Stimulated activated CD4-positive, alpha-beta T cell treated with anti-CD3 and anti-CD28 coated beads, Interleukin-15, amount 100 ng/mL, for 24 hours (primary cell): Measurements from ENCODE around the gene PLA2G7.
"Not testable (repeated sequence)": the region's sequence is repeated elsewhere in the genome, so short reads cannot be mapped to it uniquely, and the experiment has no call there.

ENCODE experiments used
- DNase-seq: peaks from one replicate; pipeline ENCODE4 v3.0.0-alpha.2; 2020

Gene PLA2G7

DNA sequence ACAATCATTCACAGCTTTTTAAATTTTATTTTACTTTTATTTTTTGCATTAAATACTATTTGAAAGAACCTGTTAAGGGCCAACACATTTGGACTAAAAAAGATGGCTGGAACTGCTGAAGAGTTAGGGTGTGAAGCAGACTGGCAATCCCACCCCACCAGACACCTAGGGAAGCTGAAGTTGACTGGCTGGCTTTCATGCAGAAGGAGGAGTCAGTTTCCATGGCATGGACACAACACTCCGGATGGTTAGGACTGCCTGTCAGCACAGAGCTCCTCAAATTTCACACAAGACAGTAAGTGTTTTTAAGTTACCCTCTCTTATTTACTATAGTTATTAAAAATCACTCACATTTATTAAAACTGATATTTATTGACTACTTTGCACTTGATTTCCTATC, 11.5 kb upstream of the PLA2G7 start, which contains the start of gene ANKRD66:
TSS of gene ANKRD66 (plus strand) at position 238 of the 400 bp plus-strand sequence. CDS start 5,016 bp downstream, outside the sequence.
- DNase-seq, result no peak

DNA sequence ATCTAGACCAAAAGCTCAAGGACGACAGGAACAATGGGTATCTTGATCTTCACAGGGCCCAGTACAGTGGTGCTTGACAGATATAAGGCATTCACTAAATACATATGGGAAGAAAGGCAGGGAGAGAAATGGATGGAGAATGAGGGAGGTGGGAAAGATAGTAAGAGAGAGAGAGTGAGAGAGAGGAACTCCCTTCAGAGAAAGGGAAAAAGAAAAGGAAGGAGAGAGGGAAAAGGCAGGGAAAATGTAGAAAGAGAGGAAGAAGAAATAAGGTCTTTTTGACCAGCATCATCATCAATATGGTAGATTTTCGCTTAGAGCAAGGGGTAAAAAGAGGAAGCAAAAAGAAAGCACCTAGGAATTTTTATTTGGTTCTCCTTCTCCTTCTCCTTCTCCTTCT, 10.8 kb upstream of the PLA2G7 start:
- DNase-seq, result no peak

DNA sequence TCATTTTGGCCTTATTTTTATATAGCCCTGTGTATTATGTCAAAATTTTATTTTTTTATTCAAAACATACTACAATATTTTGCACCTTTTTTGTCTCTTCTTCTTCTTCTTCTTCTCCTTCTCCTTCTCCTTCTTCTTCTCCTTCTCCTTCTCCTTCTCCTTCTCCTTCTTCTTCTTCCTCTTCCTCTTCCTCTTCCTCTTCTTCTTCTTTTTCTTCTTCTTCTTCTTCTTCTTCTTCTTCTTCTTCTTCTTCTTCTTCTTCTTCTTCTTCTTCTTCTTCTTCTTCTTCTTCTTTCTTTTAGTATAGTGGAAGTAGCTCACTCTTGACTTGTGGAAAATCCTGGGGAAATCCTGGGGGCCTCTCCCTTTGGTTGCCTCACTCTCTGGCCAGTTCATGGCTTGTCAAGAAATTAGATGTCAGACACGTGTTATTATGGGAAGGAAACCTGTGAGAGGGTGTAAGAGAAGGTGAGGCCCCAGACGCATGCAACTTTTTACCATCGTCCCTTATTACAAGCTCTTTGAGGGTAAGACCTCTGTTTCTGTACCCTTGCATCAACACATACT, 9.1 kb upstream of the PLA2G7 start:
- DNase-seq, result not testable (repeated sequence)

DNA sequence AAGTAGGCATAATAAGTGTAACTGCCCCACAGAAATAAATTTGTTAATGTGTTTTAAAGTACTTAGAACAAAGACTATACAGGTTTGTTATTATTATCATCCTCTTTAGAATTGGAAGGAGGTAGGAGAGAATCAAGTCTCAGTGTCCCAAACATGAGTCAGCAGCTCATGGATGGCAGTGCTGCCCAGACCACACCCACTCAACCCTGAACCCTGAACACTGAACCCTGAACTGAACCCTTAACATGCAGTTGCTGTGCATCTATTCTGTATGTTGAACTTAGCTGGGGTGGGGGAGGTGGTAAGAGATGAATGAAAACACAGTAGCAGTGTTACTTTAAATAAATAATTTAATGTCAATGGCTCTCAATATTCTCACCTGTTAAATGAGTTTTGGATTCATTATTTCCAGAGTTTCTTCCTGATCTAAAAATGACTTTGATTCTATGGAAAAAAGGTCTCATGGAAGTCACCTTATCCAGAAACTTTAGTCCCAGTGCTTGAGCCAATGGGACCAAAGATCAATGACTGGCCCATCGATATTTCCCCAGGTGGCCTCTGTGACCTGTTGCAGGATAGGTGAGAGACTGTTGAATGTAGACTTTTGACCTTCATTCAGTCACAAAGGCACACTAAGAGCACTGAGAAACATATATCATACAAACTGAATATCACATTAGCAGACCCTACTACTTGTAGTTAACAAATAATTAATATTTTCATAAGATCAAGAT, 8.4 kb upstream of the PLA2G7 start:
- no peak for DNase-seq

DNA sequence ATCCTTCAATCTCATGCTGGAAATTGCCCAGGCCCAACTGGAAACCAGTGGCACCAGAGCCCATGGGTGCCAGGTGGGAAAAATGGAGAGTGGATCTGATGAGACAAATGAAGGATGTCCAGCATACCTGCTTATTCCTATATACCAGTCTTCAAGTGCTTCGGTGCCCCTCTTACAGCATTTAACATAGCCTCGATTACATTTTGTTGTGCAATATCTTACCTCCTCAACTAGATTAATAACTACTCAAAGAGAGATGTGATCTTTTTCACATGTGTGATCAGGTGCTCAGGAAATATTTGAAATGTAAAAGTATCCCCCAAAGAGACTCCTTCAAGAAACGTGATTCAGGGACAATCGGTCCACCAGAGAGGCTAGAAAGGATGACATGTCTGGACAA, 6.7 kb upstream of the PLA2G7 start:
- no peak for DNase-seq

DNA sequence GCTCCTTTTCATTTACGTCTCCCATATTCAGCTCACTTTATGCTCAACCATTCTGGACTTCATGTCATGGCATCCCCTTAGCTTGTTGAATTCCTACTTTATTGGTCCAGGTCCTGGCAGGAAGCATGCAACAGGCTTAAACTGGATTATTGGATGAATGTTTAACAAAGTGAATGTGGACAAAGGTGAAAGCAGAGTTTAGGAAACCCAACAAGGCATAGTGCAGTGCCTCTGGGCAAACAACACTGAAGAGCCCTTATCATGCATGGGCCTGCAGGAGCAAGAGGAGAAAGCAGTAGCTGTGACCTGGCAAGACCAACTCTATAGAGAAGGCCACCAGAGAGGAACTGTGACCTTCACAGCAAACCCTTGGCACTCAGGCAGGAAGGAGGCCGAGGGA, 6.3 kb upstream of the PLA2G7 start:
- no peak for DNase-seq

DNA sequence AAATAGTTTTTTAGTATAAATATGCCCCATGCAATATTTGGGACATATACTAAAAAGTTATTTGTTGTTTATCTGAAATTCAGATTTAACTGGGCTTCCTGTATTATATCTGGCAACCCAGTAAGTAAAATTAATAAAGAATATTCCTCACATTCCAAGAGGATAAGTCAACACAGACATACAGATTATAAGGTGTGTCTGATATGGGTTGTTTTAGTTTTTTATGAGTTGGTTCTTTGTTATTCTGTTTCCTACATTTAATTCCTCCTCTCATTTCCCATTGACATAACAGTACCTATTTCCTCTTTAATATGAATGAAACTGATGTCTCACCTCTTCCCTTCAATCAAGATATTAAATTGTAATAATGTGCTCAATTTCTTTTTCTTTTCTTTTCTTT, 1.7 kb upstream of the PLA2G7 start:
- no peak for DNase-seq

DNA sequence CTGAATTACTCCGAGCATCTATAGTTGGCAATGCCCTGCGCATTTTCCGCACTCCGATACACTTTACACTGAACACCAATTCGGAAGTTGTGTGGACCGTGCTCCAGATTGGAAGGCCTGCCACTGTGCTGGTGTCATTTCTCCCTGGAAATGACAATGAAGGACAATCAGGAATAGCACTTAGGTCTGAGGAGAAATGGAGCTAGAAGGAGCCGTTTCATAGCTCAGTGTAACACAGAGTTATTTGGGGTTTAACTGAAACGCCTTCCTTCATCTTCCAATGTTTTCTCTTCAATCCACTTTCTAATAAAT, 501 bp upstream of the PLA2G7 start:
- no peak for DNase-seq

DNA sequence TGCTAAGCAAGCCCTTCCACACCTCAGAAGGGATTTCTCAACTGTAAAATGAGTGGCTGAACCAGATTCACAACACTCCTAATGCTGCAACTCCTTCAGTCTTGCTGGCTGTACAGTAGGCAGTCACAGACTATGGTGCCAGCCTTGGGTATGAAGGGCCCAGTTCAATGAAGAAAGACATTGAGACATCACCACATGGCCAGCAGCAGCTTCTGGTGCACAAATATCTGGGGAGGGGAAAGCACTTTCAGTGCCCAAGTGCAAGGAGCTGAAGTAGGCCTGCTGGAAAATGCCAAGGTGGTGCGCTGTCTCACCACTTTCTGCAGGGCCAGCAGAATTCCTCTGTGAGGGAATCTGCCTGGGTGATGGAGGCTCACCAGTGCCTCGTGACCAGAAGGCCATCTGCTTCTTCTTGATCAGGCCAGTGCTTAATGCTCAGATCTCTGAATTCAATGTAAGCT, 1.8 kb downstream of the PLA2G7 start:
- no peak for DNase-seq

DNA sequence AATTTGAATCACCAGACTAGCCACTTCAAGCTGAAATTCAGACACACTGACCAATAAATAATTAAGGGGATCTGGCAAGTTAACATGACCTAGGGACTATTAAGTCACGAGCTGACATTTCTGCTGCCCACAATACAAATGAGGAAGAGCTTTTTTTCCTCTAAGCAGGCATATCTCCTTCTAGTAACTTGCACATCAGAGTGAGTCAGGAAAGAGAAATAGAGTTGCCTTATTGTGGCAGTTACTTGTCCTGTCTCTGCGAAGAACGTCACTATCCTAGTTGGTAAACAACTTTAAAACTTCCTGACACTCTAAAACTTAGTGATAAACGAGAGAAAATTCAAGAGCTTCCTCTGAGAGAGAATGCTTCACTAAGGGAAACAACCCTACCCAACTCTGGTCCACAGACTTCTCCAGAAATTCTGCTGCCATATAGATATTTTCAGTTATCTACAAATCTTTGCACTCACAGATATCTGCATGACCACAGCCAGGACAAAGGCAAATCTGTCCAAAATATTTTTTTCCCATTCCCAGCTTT, 4.2 kb downstream of the PLA2G7 start:
- DNase-seq, result no peak

DNA sequence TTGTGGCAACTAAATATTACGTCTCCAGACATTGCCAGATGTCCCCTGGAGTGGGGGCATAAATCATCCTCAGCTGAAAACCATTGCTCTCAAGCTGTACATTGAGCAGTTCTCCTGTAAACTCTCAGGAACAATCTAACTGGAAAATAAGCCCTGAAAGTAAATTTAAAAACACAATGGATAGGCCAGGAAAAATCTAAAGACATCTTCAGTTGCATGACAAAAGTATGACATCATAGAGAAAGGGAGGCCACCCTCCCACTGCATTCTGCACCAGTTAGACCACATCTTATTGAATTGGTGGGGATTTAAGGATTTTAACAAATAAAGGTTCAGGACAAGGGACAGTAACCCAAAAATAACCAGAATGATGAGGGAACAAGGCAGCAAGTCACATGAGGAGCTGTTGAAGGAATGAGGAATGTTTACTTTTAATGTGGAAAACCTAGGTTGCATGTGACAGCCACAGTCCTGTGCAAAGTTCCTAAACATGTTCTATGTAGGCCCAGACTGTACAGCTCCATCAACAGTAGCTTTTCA, 5.3 kb downstream of the PLA2G7 start:
- DNase-seq, result no peak

DNA sequence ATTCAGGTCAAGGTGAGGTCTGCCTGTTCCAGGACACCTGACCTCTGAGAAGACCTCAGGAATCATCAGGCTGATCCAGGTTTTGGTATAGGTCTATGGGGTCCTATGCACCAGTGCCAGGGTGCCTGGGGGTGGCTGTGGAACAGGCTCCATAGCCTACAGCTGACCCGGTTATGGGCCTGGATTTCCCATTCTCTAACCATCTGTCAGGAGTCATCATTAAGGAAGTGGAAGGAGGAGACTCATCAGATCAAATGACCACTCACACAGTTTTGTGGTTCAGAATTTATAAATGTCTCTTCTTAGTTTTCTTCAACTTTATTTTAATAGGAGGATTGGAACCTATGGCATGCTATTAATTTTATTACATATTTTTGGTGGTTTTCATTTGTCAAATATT, 14.8 kb downstream of the PLA2G7 start:
- DNase-seq, result no peak

DNA sequence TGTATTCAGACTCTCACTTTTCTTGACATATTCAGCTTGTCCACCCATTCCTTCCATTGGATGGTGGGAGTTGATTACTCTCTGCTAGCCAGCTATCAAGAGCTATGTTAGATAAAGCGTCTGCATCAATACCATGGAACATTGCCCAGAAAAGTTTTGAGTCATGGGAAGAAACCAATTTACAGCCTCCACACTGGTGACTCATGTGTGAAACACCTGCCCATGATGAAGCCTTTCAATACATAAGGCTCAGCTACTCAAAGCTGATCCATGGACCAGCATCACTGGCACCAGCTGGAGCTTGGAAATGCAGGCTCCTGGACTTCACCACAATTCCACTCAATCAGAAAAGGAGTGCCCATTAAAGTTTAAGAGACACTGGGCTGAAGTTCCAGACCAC, 16.1 kb downstream of the PLA2G7 start:
- no peak for DNase-seq

DNA sequence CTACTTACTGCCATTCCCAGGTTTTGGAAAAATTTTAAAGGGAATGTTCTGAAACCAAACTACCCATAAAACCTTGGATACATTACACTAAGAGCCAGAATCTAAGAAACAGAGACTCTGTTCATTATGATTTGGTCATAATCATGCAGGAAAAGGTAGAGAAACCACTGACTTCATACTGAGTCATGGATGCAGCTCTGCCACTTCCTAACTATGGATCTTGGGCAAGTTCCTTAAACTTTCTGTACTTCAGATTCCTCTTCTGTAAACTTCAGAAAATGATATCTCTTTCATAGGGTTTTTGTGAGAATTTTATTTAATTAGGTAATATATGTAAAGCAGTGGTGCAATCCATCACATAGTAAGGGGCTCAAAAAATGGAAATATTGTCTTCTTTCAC, 20.0 kb downstream of the PLA2G7 start:
- DNase-seq, result no peak

DNA sequence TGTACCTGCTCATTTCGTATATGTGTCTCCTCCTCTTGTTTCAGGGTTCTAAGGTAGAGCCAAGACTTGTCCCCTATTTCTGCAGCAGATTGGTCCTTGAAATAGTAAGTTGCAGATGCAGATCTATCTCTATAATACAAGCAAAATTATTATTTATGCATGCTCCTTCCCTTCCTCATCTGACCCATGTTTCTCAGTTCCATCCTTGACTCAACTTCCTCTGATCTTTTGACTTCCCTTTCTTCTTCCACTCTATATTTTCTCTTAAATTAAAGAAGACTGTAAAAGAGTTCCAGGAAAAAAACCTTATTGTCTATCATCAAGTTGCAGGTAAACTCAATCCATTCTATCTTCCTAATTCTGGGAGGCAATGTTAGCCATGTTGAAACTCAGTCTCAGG, 23.7 kb downstream of the PLA2G7 start:
- DNase-seq, result no peak

DNA sequence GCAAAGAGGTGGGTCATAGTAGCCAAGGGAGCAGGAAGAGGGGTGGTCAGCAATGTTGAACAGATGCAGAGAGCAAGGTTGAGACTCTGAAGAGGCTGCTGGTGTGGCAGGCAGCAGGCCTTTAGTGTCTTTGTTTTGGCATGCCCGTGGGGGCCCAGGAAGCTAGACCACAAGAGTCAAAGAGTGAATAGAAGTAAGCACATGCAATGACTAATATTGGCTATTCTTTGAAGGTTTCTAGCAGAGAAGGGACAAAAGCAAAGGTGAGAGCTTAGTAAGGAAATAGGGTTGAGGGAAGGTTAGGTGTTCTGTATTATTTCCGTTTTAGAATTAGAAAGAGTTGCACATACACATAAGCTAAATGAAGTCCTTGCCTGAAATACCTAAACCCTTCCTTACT, 28.7 kb downstream of the PLA2G7 start:
- DNase-seq, result no peak

DNA sequence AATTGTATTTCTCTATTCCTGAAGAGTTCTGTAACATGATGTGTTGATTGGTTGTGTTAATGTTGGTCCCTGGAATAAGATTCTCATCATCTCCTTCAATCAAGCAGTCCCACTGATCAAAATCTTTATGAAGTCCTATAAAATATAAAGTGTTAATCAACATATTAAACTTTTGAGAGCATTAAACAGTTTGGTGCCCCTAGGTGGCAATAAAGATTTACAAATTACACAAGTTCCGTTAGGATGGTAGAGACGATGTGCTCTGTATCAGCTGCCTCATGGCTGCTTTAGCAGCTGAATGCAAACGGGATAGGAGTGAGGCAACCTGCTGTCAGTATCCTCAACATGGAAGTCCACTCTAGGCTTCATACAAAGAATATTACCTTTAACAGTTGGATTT, 30.6 kb downstream of the PLA2G7 start:
- no peak for DNase-seq

DNA sequence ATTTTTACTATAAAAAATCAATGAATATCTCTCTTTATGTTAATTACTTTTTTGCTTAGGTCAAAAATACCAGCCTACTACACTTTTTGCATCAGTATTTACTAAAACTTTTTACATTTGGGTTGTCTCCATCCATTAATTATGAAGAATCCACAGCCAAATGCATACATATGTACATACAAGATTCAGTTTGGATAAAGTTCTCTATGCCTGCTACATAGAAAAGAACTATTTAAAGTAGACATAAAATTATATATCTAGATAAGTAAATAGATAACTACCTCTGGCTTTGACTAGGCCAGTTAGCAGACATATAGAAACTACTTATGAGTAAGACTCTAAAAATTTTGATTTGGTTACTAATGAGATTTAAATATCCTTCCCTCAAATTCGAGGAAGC, 35.2 kb downstream of the PLA2G7 start:
- DNase-seq, result no peak

DNA sequence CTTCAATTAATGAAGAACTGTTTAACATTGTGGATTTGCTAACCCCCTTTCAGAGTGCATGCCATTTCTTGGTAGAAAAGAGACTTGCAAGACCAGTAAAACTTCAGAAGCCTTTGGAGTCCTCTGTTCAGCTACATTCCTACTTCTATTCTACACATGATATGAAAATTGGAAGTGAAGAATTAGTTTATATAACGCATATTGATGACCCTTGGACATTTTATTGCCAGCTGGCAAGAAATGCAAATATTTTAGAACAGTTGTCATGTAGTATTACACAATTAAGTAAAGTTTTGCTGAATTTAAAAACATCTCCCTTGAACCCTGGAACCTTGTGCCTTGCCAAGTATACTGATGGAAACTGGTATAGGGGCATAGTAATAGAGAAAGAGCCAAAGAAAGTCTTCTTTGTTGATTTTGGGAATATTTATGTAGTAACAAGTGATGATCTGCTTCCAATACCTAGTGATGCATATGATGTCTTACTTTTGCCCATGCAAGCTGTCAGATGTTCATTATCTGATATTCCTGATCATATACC, 44.2 kb downstream of the PLA2G7 start:
- DNase-seq, result no peak

DNA sequence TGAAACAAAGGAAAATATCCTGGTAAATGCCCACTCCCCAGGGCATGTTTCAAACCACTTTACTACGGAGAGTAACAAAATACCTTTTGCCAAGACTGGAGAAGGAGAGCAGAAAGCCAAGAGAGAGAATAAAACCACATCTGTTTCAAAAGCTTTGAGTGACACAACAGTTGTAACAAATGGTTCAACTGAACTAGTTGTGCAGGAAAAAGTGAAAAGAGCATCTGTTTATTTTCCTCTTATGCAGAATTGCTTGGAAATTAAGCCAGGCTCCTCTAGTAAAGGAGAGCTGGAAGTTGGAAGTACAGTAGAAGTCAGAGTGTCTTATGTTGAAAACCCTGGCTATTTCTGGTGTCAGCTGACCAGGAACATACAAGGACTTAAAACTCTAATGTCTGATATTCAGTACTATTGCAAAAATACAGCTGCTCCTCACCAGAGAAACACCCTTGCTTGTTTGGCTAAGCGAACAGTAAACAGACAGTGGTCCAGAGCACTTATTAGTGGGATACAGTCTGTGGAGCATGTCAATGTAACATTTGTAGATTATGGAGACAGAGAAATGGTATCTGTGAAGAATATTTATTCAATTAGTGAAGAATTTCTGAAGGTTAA, 44.9 kb downstream of the PLA2G7 start:
- no peak for DNase-seq

DNA sequence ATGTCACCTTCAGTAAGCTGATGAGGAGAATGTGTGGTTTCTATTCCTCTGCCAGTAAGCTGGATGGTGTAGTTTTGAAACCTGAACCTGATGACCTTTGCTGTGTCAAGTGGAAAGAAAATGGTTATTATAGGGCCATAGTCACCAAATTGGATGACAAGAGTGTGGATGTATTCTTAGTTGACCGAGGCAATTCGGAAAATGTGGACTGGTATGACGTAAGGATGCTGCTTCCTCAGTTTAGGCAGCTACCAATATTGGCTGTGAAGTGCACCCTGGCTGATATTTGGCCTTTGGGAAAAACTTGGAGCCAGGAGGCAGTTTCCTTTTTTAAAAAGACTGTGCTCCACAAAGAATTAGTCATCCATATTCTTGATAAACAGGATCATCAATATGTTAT, 45.5 kb downstream of the PLA2G7 start:
- no peak for DNase-seq

DNA sequence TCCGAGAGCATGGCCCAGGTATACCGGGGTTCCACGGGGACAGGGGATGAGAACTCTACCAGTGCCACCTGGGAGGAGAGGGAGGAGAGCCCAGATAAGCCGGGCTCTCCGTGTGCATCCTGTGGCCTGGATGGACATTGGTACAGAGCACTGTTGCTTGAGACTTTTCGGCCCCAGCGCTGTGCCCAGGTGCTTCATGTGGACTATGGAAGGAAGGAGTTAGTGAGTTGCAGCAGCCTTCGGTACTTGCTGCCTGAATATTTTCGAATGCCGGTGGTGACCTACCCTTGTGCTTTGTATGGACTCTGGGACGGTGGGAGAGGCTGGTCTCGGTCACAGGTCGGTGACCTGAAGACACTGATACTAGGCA, 46.2 kb downstream of the PLA2G7 start:
- no peak for DNase-seq

DNA sequence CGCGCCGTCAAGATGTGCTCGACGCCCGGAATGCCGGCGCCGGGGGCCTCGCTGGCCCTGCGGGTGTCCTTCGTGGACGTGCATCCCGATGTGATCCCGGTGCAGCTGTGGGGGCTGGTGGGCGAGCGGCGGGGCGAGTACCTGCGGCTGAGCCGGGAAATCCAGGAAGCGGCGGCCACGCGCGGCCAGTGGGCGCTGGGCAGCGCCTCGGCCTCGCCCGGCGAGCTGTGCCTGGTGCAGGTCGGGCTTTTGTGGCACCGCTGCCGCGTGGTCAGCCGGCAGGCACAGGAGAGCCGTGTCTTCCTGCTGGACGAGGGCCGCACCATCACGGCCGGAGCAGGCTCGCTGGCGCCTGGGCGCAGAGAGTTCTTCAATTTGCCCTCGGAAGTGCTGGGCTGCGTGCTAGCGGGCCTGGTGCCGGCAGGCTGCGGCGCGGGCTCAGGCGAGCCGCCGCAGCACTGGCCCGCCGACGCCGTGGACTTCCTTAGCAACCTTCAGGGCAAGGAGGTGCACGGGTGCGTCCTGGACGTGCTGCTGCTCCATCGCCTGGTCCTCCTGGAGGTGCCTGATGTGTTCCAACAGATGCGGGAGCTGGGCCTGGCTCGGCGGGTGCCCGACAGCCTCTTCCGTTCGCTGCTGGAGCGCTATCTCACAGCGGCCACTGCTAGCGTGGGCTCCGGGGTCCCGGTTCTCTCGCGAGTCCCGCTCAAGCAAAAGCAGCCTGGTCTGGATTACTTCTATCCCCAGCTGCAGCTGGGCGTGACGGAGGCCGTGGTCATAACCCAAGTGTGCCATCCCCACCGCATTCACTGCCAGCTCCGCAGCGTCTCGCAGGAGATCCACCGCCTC, 46.8 kb downstream of the PLA2G7 start:
- no peak for DNase-seq
